GM21576 (cell line): ENCODE measurements around the gene ITGA1.

Source experiments
- ATAC-seq: cut with Tn5 transposase; IDR thresholded peaks from one replicate; pipeline ENCODE4 v1.9.1; 2021; ENCODE audit warnings: mild to moderate bottlenecking, moderate library complexity; ENCODE audit not compliant: unreplicated experiment

ITGA1 gene

DNA sequence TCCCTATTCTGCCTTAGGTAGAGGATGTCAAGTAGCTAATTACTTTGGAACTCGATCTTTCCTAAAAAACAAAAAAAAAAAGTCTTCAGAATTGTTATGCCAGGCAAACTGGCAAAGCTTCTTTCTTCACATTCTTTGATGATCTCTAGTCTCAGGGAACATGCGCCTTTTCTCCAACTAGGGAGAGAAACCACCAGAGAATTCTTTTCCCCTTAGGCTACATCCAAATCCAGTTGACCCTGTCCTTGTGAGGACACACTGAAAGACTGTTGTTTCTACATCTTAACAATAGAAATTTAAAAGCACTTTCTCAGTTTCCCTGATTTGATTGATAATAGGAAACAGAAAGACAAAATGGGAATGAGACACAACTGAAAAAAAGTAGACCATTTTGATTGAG, 106.7 kb downstream of the ITGA1 start:
- no peak for ATAC-seq

DNA sequence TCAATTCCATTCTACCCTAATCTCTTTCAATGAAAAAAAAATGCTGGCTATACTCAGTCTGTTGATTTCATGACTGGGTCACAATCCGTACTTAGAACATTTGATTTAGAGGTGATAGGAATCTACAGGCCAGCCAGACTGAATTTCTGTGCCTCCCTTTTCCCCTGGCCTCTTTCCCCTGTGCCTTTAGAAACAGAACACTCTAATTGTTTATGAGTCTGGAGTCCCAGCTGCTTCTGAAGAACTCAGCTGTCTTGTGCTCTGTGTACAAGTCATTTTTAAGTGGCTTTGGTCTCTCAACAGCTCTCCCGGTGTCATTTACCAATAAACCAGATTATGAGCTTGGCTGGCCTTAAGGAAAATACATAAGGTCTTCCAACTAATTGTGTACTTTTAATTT, 107.4 kb downstream of the ITGA1 start:
- no peak for ATAC-seq

DNA sequence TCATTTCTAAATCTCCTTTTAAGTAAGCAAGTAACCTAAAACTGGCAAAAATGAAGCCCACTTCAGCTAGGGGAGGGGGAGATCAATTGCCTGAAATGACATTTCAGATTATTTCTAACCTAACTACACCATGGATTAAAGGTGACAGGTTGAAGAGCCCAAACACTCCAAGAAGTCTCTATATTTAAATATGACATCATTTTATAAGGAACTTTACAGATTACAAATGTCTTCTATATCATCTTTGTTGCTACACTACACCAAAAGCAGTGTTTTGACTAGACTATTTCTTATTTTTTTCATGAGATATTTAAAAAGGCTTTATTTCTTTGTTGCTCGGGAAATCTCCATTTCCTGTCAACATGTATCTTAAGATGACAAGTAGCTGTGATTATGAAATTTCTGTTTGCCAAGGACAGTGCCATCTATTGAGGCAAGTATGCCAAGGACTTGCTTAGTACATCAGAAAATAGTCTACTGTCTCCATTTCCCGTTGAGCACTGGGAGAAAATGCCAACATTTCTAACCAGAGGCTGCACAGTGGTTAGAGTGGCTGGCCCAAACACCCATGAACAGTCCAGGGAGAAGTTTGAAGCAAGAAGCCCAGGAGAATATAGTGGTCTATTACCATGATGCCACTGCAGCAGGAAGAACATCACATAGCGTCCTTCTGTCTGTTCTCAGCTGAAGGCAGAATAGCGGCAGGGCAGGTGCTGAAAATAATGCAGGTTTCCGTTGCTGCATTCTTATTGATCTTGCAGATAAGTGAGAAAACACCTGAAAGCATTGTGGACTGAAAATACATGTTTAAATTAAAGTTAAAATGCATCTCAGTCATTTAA, 108.1 kb downstream of the ITGA1 start:
- ATAC-seq, result no peak

DNA sequence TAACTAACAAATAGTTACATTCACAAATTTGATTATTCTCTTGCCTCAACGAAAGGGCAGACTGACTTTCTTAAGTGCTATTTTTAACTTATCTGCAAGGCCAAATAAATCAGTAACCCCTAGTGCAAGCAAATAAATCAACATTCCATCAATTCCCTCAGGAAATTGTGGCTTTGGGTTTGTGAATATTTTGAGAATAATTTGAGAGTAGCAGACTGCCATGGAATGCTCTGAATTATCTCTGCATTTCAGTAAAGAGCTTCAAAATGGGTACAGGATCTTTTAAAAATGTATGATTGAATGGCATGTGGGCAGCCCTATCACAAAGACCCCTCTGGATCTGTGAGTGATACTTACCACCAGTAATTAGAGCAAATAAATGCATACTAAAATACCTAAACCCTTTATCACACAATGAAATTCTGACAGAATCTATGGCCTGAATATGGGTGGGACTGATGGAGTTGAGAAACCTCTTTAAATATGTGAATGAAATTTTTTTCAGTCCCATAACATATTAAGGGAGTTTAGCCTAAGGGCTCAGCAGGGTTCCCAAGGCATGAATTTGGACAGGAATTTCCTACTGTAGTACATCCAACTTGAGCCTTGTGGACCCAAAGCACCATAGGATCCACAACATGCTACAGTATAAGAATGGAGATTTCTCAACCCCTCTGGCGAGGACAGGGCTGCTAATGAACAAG, 109.0 kb downstream of the ITGA1 start:
- ATAC-seq, result no peak

DNA sequence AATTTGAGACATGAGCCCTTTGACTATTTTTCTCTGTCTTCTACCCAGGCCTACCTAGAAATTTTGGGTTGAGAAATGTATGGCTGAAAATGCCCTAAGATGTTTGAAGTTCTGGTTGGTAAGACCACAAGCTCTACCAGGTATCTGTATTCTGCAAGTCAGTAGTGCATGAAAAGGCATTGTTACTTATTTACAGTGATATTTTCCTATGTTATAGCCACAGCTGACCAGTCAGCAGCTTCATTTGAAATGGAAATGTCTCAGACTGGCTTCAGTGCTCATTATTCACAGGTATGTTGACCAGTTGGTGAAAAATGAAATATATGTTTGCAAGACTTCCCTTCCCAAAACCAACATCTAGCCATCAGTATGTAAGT, 109.5 kb downstream of the ITGA1 start:
- ATAC-seq, result no peak

DNA sequence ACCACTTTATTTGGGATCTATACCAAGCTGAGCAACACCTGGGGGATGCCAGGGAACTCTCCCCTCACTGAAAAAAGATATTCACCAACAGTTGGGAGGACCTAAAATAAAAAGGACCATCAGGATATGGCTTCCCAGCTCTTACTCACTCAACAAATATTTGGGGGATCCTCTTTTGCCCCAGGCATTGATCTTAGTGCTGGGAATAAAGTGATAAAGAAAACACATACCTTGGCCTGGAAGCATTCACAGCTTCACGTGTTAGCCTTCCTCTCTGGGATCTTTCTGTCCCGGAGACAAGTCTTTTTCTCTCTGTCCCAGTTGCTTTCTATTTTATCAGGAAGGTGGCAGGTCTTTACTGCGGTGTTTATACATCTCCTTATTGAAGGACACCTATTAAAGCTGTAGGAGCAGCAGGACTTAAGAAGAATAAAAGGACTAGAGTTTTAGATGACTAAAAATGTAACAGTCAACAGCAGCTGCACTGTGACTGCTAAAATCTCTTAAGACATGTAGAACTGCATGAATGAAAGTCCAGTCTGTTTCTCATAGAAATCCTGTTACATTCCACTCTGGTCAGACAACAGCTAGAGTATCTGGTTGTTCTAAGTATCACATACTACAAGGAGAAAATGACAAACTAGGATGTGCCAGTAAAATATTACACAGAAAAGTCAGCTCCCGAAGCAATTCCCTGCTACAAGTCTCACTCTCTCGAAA, 111.4 kb downstream of the ITGA1 start:
- no peak for ATAC-seq

DNA sequence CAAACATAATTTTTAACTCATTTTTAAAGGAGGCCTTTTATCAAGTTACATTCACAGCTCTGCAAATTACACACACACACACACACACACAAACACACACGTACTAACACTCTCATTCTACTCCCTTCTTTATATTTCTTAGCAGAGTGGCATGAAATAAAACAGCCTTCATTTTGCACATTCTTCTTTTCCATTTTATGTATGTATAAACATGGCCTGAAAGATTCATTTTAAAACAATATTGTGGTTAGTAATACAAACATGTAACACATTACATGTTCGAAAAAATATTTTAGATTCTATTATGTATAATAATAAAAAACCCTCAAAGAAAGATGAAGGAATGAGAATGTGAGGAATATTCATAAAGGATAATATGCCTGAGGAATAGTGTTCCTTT, 115.4 kb downstream of the ITGA1 start:
- no peak for ATAC-seq

DNA sequence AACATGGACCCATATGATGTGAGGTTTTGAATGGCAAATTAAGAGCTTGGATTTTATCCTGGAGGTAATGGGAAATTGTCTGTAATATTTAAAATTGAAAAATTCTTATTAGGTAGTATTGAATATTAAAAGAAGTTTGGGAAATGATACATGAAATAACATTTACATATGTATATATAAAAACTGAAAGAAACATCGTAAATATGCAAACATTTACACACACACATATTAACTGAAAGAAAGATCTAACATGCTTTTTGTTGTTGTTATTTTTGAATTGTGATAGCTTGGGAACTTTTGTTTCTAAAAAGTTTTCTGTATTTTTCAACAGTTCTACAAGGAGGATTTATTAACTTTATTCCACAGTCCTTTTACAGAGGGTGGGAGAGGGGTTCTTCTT, 118.6 kb downstream of the ITGA1 start:
- ATAC-seq, result no peak

DNA sequence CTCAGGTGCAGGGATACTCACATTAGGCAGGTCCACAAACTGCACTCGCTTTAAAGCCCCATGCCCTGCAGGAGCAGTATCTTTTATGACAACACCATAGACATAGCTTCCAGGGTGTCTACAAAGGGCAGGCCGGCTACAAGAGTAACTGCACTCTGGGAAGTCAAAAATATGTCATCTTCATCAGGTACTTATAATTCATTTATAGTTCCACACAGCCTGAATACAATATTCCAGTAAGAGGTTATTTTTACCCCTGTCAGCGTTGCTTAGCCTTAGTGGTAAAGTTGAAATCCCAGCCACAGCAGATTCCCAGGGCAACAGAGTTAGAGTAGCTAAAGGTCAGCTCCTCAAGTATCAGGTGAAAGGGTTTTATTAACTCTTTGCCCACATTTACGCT, 119.1 kb downstream of the ITGA1 start:
- ATAC-seq, result no peak

DNA sequence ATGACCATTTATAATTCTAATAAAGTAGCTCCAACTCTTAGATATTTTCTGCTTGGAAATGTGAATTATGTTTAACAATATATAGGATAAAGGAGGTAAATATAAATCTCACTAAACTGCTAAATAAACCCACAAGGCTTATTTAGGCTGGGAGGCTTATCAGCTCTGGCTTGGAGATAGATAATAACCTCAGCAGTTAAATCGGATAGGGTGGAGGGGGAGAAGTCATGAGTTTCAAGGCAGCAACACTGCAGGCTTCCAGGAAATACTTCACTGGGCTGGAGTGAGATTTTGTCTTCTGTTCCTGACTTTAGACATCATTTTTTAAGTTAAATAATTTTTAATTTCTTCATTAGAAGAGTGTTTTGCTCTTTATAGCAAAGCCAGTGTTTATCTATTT, 121.5 kb downstream of the ITGA1 start:
- no peak for ATAC-seq

DNA sequence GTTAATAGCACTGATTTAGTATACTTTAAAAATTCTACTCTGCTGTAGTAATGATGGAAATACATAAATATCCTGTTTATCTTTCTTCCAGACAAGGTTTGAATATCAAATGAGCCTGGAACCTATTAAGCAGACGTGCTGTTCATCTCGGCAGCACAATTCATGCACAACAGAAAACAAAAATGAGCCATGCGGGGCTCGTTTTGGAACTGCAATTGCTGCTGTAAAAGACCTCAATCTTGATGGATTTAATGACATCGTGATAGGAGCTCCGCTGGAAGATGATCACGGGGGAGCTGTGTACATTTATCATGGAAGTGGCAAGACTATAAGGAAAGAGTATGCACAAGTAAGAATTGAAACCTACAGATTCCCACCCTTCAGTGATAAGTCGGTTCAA, 122.4 kb downstream of the ITGA1 start:
- no peak for ATAC-seq

DNA sequence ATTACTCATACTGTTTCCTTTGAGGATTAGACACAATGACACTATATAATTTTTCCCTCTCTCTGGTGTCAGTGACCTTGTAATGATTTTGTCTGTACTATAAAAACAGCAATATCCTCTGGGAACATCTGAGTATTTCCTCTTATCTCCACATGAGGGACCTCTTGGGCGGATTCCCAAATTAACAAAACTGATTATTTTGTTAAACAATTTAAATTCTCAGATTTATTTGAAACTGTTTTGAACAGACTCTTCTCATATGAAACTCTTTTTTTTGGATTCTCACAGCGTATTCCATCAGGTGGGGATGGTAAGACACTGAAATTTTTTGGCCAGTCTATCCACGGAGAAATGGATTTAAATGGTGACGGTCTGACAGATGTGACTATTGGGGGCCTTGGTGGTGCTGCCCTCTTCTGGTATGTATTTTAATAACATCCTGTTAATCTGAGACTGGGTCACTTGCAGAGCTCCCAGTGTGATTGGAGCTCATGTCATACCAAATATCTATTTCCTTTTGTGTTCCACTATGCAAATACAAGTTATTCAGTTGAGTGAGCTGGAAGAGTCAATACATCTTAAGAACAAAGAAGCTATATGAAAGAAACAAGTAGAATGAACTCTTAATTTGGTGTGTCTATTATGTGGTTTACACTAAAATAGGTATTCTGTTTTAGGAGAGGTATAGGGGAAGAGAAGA, 127.6 kb downstream of the ITGA1 start:
- peak; percentile 98 for ATAC-seq

DNA sequence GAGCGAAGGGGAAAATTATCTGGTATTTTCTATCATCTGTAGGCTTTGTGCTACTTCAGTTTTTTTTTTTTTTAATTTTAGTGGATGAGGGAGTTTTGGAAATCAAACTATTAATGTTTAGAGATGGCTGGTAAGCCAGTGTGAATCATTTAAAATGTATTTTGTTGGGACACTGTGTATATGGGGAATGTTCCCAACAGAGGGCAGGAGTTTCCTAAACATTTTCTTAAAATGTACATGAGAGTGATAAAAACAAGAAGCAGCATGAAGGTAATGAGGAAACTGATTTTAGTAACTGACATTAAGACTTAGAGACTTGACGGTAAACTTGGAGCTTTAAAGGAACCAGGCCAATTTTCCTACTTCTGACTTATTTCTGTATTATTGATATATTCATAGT, 133.2 kb downstream of the ITGA1 start:
- no peak for ATAC-seq

DNA sequence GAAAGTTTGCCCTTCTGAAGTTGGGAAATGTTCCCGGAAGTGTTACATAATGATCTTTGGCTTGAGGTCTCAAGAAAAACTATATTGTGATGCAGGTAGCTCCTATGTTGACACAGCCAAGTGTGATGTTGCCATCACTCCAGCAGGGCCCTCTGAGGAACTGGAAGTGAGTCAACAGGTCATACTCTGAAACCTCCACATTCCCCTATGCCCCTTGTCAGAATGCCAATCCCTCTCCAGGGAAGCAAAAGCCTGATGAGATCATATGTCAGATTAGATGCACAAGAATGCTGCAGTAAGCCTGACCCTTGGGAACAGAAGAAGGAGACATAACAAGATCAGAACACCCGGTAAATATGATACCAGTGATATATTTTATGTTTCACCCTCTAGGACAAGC, 134.7 kb downstream of the ITGA1 start:
- no peak for ATAC-seq

DNA sequence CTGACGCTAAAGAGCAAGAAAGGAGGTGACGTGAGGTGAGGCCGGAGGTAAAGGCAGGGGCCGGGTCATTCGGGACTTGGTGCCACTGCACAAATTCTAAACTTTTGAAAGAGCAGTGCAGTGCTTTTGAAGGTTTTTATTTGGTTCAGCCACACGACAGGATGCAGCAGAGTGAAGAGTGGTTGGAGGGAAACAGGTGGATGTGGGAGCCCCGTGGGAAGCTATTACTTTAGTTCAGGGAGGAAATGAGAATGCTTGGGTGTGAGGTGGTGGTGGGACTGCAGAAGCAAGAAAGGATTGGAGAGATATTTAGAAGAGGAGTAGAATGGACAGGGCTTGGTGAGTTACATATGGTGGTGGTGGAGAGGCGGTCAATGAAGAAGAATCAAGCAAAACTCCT, 136.7 kb downstream of the ITGA1 start:
- no peak for ATAC-seq

DNA sequence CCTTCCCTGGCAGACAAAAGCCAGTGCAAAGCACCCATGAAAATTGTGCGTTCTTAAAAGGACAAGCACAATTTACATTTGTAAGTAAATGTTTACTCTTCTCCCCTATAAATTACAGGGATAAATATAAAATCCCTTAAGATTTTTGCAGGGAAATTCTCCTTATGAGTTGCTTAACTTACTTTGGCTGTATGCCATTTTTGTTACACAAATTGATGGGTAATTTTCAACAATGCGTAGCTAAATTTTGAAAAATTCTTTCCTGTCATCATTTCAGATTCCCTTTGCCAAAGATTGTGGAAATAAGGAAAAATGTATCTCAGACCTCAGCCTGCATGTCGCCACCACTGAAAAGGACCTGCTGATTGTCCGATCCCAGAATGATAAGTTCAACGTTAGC, 137.3 kb downstream of the ITGA1 start:
- ATAC-seq, result no peak

DNA sequence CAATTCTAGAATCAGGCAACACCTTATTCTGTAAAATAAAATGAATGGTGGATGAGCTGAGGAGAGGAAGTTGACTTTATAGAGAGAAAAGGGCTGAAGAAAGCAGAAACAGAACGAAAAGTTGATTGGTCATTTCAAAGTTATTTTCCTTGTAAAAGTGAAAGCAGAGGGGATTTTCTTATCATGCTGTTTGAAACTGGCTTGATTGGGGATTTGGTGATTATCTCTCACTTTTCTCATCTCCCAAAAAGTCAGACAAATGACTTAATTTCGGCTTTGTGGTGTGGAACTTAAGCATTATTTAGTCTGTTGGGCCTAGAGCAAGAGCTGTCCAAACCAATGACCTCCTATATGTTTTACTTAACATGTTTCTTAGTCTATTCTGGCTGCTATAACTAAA, 141.0 kb downstream of the ITGA1 start:
- no peak for ATAC-seq

DNA sequence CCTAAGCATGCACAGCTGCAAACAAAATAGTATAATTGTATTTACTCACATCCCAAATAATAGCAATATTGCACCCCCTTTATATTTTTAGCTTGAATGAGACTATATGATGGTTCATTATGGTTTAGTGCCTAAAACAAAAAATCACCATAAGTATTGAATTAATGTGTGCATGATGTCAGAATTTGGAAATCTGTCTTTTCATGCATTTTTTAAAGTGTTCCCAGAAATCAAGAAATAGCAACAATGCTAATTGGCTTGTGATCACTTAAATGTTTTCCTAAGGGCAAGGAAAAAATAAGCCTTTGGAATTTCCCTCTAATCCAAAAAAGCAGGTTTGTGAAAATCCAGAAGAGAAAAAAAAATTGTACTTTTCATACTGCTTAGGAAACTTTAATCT, 150.5 kb downstream of the ITGA1 start:
- ATAC-seq, result no peak

DNA sequence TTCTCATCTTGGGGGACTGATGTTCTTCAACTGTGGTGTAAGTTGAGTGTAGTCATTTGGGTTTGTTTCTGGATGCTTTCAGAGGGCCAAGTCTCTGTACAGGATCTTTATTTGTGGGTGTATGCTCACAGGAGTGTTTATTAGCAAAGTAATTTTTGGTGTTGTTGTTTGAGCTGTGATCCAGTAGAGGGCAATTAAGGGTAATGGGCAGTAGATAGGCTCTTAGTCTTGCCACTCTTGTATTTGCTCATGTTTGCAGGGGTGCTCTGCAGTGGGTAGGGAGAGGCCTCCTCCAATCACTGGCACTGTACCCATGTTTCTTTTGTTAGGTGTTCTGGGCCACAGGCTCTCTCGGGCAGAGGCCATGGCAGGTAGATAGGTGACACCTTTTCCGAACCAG, 155.6 kb downstream of the ITGA1 start:
- no peak for ATAC-seq

DNA sequence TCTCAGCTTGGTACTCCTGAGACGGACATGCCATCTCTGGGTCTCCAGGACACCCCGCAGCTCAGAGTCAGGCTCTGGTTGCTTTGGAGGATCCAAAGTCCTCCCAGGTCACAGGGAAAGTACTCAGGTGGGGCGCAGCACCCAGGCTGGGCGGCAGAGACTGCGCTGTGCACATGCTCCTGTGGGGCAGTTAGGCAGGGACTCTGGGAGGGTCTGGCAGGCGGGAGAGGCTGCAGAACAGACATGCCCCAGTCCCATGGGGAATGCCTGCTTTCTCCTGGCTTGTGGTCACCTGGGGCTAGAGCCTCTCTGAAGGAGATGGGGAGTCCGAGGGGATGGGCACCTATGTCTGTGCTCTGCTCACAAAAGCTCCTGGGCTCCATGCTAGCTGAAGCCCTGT, 156.1 kb downstream of the ITGA1 start:
- ATAC-seq, result no peak

DNA sequence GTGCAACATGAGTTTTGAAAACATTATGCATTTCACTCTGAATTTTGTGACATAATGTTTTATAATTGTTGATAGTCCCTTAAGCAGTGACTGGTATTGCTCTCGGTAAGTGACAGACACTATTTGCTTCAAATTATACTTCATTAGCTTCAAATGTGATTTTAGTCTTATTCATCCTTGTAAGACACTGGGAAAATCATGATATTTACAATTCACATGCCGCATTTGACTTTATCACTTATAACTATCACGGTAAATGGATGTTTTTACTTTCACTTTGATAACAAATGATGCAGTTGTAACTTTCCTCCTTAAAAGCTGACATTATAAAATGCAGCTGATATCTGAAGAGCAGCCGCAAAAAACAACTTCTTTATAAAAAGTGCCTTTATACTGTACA, 157.3 kb downstream of the ITGA1 start:
- no peak for ATAC-seq
